IPS-20b (cell line): ENCODE data around the gene PACRG.

Experiments
- H3K27ac ChIP-seq: one replicate; pipeline ENCODE4 v1.5.1; 2013; ENCODE audit warnings: low read length
- H3K27me3 ChIP-seq: 2 replicates; pipeline ENCODE4 v1.6.1; 2013; ENCODE audit warnings: mild to moderate bottlenecking, low read length, inconsistent platforms; ENCODE audit not compliant: insufficient read depth
- H3K36me3 ChIP-seq: 2 replicates; pipeline ENCODE4 v1.6.1; 2013; ENCODE audit warnings: low read depth, mild to moderate bottlenecking, inconsistent platforms, low read length, moderate library complexity; ENCODE audit not compliant: insufficient read depth
- H3K4me1 ChIP-seq: 2 replicates; pipeline ENCODE4 v1.6.1; 2013; ENCODE audit warnings: mild to moderate bottlenecking, control low read depth, inconsistent platforms, low read length, moderate library complexity; ENCODE audit not compliant: insufficient read depth
- H3K4me3 ChIP-seq: 2 replicates; pipeline ENCODE4 v1.5.1; 2013; ENCODE audit warnings: mild to moderate bottlenecking, low read length, inconsistent platforms
- H3K9ac ChIP-seq: 2 replicates; pipeline ENCODE4 v1.6.1; 2013; ENCODE audit warnings: low read depth, mild to moderate bottlenecking, inconsistent platforms, low read length, moderate library complexity
- H3K9me3 ChIP-seq: 2 replicates; pipeline ENCODE4 v1.6.1; 2013; ENCODE audit warnings: mild to moderate bottlenecking, low read depth, low read length, inconsistent platforms; ENCODE audit not compliant: insufficient read depth

The PACRG gene

DNA sequence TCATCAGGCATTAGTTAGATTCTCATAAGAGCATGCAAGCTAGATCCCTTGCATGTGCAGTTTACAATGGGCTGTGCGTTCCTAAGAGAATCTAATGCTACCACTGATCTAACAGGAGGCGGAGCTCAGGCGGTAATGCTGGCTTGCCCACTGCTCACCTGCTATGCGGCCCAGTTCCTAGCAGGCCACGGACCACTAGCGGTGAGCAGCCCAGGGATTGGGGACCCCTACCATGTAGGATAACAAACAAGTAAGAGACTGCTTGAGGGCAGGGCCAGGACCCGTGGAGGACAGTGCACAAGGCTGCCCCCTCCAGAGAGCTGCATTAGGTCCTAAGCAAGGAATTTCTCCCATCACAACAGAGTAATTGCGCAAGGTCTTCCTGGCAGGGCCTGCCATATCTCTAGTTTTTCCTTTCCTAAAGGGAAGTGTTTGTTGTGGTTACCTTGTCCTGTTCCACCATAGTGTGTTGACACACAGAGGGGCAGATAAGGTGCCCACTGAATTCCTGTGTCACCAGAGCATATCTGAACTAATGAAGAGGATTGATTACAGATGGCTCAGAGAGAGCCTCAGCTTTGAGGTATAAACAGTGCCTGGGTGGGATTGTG, 58.0 kb downstream of the PACRG start:
- no peak overlapping the region for H3K27ac ChIP-seq
- H3K36me3 ChIP-seq = no peaks in the 10 kb centered on the region
- no peak overlapping the region for H3K4me3 ChIP-seq

DNA sequence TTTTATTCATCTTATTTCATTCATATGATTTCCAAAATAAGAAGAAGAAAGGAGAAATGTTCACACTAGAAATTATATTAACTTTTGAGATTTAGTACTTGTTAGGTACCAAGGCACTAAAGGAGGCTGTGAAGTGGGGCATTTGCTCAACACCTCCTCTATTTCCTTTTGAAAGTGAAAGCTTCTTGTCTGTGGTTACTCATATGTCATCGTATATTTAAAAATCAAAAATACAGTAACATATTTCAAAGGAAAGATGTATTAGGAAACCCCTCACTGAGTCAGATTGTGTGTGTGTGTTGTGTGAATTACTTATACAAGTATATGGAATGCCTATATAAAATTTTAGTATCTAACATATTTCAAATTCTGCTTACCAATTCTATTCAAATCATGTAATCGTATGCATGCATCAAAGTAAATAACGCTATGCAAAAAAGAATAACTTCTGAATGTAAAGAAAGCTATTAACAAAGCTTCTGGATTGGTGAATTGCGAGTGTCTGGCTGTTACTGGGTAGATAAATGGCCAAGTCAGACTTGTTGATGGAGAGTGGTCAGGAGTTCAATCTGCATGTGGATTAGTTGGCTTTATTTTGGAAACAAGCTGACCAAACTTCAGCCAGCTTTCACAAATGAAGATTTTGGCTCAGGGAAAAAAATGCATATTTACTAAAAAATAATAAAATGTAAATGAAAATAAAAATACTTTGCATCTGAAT, 70.9 kb downstream of the PACRG start:
- Histone ChIP-seq H3K27me3 (no peaks in the 10 kb centered on the region), H3K36me3 (no peaks in the 10 kb centered on the region), H3K4me3 (no peak overlapping the region), H3K9ac (no peak overlapping the region), H3K9me3 (no peaks in the 10 kb centered on the region), H3K27ac (no peak overlapping the region), H3K4me1 (no peaks in the 10 kb centered on the region)

More for the DNA sequence above, 58.0 kb downstream of the PACRG start:
- no peaks in the 10 kb centered on the region for H3K27me3 ChIP-seq
- H3K4me1 ChIP-seq = no peaks in the 10 kb centered on the region
- H3K9me3 ChIP-seq = peaks cover 11% of the 10 kb centered on the region; the same call in 1 of the 2 replicates
- H3K9ac ChIP-seq = no peak overlapping the region

GRCh38 chr6:162814426-162814973, 86.7 kb downstream of the PACRG start:
- H3K4me1 ChIP-seq = no peaks in the 10 kb centered on the region
- H3K27me3 ChIP-seq = no peaks in the 10 kb centered on the region
- no peak overlapping the region for H3K27ac ChIP-seq
- H3K9me3 ChIP-seq = no peaks in the 10 kb centered on the region
- no peak overlapping the region for H3K4me3 ChIP-seq
- H3K9ac ChIP-seq = no peak overlapping the region
- no peaks in the 10 kb centered on the region for H3K36me3 ChIP-seq

DNA sequence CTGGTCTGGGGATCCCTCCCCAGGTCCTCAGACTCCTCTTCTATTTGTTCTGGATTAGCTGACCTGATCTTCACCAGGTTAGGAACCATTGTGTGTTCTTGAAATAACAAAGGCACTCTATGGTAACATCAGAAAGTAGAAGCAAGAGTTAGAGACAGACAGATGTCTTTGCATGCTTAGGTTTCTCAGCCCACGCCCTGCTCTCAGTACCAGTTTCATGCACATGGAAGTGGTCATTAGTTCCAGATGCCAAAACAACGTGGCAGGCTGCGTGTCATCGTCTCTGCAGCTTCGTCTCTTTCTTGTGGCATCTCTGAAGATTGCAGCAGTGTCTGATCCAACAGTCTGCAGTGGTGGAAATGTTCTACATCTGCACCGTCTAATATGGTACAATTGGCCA, 89.4 kb downstream of the PACRG start:
- H3K27ac ChIP-seq = no peak overlapping the region
- no peaks in the 10 kb centered on the region for H3K9me3 ChIP-seq

GRCh38 chr6:162819284-162819683, 91.5 kb downstream of the PACRG start:
- Histone ChIP-seq H3K9ac (no peak overlapping the region), H3K27me3 (no peaks in the 10 kb centered on the region), H3K4me1 (no peaks in the 10 kb centered on the region), H3K27ac (no peak overlapping the region), H3K36me3 (no peaks in the 10 kb centered on the region), H3K9me3 (no peaks in the 10 kb centered on the region), H3K4me3 (no peak overlapping the region)

More for the DNA sequence above, 89.4 kb downstream of the PACRG start:
- H3K4me1 ChIP-seq = no peaks in the 10 kb centered on the region
- H3K9ac ChIP-seq = no peak overlapping the region
- H3K27me3 ChIP-seq = no peaks in the 10 kb centered on the region
- H3K36me3 ChIP-seq = no peaks in the 10 kb centered on the region
- H3K4me3 ChIP-seq = no peak overlapping the region

GRCh38 chr6:162821102-162821501, 93.3 kb downstream of the PACRG start:
- no peaks in the 10 kb centered on the region for H3K36me3 ChIP-seq
- H3K9me3 ChIP-seq = no peaks in the 10 kb centered on the region
- H3K27me3 ChIP-seq = no peaks in the 10 kb centered on the region
- H3K4me3 ChIP-seq = no peak overlapping the region
- no peaks in the 10 kb centered on the region for H3K4me1 ChIP-seq
- no peak overlapping the region for H3K9ac ChIP-seq
- no peak overlapping the region for H3K27ac ChIP-seq

GRCh38 chr6:162825597-162825996, 97.8 kb downstream of the PACRG start:
- Histone ChIP-seq H3K36me3 (no peaks in the 10 kb centered on the region), H3K9me3 (no peaks in the 10 kb centered on the region), H3K27me3 (no peaks in the 10 kb centered on the region), H3K4me3 (no peak overlapping the region), H3K9ac (no peak overlapping the region), H3K27ac (no peak overlapping the region), H3K4me1 (no peaks in the 10 kb centered on the region)

DNA sequence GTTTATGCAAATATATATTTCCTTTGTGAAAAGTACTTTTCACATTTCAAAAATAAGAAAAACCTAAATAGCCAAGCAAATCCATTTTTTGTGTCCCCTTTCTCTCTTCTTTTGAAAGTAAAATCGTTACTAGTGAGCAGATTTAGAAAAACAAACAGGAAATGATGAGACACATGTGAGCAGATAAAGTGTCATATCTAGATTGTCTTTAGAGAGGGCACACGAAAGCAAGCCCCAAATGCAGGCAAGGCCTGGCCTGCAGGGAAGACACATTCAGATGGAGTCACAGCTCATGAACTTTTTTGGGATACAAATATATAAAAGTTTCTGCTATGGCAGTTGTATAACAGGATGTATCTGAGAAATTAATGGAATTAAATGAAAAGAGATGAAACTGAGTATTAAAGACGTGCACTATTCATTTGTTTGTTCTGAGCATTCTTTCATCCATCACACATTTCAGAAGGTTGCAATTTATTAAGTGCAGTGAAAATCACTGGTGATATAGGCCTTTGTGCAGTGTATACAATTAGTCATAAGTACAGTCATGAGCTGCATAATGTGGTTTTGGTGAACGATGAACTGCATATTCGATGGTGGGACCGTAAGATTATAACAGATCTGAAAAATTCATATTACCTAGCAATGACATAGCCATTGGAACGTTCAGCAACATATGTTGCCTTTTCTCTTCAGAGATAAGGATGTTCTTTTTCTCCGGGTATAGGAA, 101.4 kb downstream of the PACRG start:
- H3K36me3 ChIP-seq = no peaks in the 10 kb centered on the region
- no peak overlapping the region for H3K9ac ChIP-seq
- H3K4me3 ChIP-seq = no peak overlapping the region
- H3K27me3 ChIP-seq = no peaks in the 10 kb centered on the region
- no peak overlapping the region for H3K27ac ChIP-seq
- no peaks in the 10 kb centered on the region for H3K4me1 ChIP-seq
- peaks cover 8% of the 10 kb centered on the region; the same call in 1 of the 2 replicates for H3K9me3 ChIP-seq

DNA sequence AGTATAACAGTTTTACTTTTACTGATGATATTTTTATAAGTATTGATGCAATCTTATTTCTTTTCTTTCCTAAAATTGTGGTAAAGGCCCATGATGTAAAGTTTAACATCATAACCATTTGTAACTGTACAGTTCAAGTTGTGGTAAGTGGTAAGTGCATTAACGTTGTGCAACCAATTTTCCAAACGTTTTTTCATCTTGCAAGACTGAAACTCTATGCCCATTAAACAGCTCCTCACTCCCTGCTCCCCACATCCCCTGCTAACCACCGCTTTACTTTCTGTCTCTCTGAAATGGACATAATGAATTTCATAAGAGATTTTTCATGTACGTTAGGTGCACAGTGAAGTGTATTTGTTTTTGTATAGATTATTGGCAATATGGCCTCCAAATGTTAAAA, 106.0 kb downstream of the PACRG start:
- Histone ChIP-seq H3K27me3 (no peaks in the 10 kb centered on the region), H3K9ac (no peak overlapping the region), H3K4me3 (no peak overlapping the region), H3K4me1 (no peaks in the 10 kb centered on the region), H3K9me3 (peaks cover 8% of the 10 kb centered on the region; the same call in 1 of the 2 replicates), H3K36me3 (no peaks in the 10 kb centered on the region), H3K27ac (no peak overlapping the region)

DNA sequence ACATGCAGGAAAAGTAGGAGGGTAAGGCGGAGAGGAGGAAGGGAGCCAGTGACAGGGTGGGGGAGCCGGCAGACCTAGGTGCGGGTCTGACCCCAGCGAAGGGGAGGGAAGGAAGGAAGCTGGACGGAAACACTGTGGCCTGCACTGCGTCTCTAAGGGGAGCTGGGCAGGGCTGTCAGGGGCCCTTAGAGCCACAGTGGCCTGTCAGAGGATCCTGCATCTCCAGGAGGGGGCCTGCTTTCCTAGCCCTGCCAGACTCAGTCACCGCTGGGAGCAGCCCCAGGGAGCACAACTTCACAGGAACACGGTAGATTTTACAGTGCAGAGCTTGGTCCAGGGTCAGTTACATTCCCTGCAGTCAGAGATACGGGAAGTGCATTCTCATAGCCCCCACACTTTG, 118.2 kb downstream of the PACRG start:
- Histone ChIP-seq H3K27ac (no peak overlapping the region), H3K4me3 (no peak overlapping the region), H3K9ac (no peak overlapping the region), H3K4me1 (0 out of 2 replicates have a peak, but pooled peaks cover 3% of the 10 kb centered on the region), H3K27me3 (no peaks in the 10 kb centered on the region), H3K9me3 (no peaks in the 10 kb centered on the region), H3K36me3 (no peaks in the 10 kb centered on the region)

- no peaks in the 10 kb centered on the region for H3K27me3 ChIP-seq
- no peak overlapping the region for H3K27ac ChIP-seq
- H3K9ac ChIP-seq = no peak overlapping the region
- no peaks in the 10 kb centered on the region for H3K9me3 ChIP-seq
- H3K4me3 ChIP-seq = no peak overlapping the region
- H3K36me3 ChIP-seq = no peaks in the 10 kb centered on the region
- H3K4me1 ChIP-seq = 0 out of 2 replicates have a peak, but pooled peaks cover 3% of the 10 kb centered on the region
Measured at GRCh38 chr6:162846723-162847122, 118.9 kb downstream of the PACRG start.
